ENCODE results near the gene FBXL16.

FBXL16 gene

DNA sequence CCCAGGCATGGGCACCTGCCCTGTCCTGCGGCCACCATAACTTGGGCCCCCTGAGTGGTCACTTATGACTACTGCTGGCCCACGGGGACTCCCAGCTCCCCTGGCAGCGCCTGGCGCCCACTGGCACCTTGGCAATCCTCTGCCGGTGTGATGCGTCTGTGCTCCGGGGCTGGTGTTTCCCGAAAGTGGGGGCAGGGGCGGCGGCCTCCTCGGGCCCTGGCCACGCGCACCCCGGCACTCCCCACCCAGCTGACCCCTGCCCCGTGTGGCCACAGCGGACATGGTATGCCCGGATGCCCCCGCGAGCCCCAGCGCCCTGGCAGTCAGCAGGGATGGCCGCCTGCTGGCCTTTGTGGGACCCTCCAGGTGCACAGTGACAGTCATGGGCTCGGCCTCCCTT is 48.1 kb downstream of the FBXL16 start:
- TF ChIP-seq POLR2A (IDR thresholded peaks at IDR 0.05; ENCODE audit: low read depth, low read length) (no peak), POLR2AphosphoS5 (IDR thresholded peaks at IDR 0.05; ENCODE audit: low read depth, low read length) (no peak), TAF1 (IDR thresholded peaks at IDR 0.05; ENCODE audit: borderline replicate concordance, low read depth, low read length) (no peak)
- no peak for DNase-seq (ENCODE audit: insufficient read length)
- no peak for FAIRE-seq

DNA sequence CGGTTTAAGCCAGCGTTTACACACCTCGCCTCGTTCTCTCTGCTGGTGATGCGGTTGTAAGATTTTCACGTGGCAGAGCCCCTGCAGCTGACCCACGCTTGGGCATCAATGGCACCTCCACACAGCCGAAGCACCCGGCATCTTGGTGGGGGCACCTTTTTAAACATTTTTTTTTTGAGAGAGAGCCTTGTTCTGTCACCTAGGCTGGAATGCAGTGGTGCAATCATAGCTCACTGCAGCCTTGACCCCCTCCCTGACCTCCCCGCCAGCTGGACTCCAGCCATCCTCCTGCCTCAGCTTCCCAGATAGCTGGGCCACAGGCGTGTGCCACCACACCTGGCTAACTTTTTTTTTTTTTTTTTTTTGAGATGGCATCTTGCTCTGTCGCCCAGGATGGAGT is 51.6 kb downstream of the FBXL16 start:
- no peak for TF ChIP-seq POLR2A (IDR thresholded peaks at IDR 0.05; ENCODE audit: low read depth, low read length)
- no peak for TF ChIP-seq TAF1 (IDR thresholded peaks at IDR 0.05; ENCODE audit: borderline replicate concordance, low read depth, low read length)
- no peak for TF ChIP-seq POLR2AphosphoS5 (IDR thresholded peaks at IDR 0.05; ENCODE audit: low read depth, low read length)
- DNase-seq (ENCODE audit: insufficient read length) = no peak
- FAIRE-seq = no peak

DNA sequence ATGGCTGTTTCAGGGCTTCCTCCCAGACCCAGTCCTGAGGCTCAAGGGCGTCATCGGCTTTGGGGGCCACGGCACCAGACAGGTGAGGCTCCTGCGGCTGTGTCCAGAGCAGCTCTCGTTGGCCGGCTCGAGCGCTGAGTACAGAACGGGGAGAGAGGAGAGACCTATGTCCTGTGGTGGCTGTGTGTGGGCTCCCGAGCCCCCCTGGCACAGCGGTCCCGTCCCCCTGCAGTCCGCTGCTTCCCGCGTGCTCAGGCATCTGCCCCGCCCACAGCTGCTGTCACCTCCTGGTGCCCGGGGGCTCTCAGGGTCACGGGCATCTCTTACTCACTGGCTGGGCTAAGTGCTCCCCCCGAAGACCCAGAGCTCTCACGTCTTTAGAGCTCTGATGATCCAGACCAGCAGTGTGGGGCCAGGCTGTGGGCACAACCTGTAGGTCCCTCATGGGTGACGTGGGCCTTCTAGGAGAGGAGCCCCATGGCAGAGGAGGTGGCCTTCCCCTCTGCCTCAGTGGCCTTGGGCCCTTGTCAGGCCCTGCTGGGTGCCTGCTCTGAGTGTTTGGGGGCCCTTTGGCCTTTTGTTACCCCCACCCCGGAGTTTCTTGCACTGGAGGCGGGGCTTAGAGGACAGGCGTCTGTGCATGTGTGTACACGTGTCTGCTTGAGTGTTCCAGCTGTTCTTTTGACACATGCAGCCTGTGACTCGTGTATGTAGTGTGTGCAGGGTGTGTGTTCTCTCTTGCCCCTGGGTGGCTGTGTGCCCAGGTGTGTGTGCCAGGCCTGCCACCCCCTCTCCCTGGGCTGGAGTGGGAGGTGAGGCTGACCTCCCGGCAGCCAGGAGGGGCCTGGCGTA is 52.9 kb downstream of the FBXL16 start:
- no peak for TF ChIP-seq TAF1 (IDR thresholded peaks at IDR 0.05; ENCODE audit: borderline replicate concordance, low read depth, low read length)
- TF ChIP-seq POLR2AphosphoS5 (IDR thresholded peaks at IDR 0.05; ENCODE audit: low read depth, low read length) = no peak
- TF ChIP-seq POLR2A (IDR thresholded peaks at IDR 0.05; ENCODE audit: low read depth, low read length) = no peak
- no peak for FAIRE-seq

DNA sequence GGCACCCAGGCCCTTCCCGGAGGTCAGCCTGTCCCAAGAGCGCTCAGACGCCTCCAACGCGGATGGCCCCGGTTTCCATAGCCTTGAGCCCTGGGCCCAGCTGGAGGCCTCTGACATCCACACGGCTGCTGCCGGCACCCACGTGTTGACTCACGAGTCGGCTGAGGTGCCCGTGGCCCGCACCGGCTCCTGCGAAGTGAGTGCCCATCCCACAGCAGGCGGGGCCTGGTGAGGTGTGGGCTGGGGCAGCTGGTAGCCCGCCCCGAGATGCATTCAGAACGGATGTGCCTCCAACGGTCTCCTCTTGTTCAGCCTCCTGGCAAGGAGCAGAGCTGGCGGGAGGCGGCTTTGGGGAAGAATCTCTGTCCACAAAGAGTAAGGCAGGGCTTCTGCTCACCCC is 53.8 kb downstream of the FBXL16 start:
- DNase-seq (ENCODE audit: insufficient read length) (no peak), FAIRE-seq (no peak)
- no peak for TF ChIP-seq POLR2AphosphoS5 (IDR thresholded peaks at IDR 0.05; ENCODE audit: low read depth, low read length)
- no peak for TF ChIP-seq TAF1 (IDR thresholded peaks at IDR 0.05; ENCODE audit: borderline replicate concordance, low read depth, low read length)
- no peak for TF ChIP-seq POLR2A (IDR thresholded peaks at IDR 0.05; ENCODE audit: low read depth, low read length)

More for the DNA sequence above, 52.9 kb downstream of the FBXL16 start:
- DNase-seq (ENCODE audit: insufficient read length) = no peak

DNA sequence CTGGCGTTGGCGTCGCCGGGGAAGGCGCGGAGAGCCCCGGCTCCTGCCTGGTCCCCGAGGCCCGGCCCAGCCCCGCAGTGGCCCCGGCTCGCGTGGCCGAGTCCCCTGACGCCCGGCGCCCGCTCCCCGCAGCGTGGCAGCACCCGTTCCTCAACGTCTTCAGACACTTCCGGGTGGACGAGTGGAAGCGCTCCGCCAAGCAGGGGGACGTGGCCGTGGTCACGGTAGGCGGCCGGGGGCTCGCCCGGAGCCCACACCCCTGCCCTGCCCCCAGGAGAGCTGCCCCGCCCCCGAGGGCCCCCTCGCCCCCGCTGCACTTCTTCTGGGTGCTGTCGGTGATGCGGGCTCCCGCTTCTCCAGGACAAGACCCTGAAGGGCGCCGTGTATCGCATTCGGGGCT is 56.0 kb downstream of the FBXL16 start:
- TF ChIP-seq POLR2A (IDR thresholded peaks at IDR 0.05; ENCODE audit: low read depth, low read length) = no peak
- peak; percentile 54 for FAIRE-seq
- peak; percentile 70 for DNase-seq (ENCODE audit: insufficient read length)

DNA sequence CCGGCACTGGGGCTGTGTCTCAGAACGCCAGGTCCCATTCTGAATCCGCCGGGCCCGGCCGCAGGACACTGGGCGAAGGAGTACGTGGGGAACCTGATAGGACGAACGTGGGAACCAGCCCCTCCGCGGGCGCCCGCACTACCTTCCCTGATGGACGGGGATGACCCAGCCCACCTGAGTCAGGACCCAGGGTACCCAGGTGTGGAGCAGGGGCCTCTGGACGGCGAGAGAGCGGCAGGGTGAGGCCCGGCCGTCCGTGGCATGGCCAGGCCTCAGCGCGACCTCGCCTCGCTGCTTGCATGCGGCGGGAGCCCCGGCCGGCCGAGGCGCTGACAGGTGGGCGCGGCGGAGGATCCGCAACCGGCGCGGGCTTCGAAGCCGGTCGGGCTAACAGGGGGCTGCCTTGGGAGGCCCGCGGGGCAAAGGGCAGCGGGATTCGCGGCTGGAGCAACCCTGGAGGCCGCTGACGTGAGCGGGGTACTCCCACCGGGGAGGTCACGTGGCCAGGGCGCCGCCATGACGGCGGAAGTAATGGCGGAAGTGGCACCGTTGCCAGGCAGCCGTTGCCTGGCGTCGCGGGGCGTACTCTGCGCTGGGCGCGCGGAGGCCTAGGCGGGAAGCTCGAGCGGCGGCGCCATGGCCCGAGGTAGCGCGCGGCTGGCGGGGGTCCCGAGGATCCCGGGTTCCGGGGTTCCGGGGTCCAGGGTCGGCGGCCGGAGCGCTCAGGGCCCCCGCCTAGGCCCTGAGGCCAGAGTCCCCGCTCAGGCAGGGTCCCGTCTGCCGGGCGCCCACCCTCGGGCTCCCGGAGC is 56.6 kb downstream of the FBXL16 start, which contains the start of gene WDR90:
TSS of gene WDR90 (plus strand) at position 585 of the 809 bp plus-strand sequence. CDS start at position 637, 52 bp downstream.
- peak; percentile 99 for FAIRE-seq
- DNase-seq (ENCODE audit: insufficient read length) = peak; percentile 100
- peak; percentile 17; the same call in 1 of the 2 replicates for TF ChIP-seq TAF1 (IDR thresholded peaks at IDR 0.05; ENCODE audit: borderline replicate concordance, low read depth, low read length)
- peak; percentile 36; the same call in 1 of the 2 replicates for TF ChIP-seq POLR2A (IDR thresholded peaks at IDR 0.05; ENCODE audit: low read depth, low read length)
- peak; percentile 43 for TF ChIP-seq POLR2AphosphoS5 (IDR thresholded peaks at IDR 0.05; ENCODE audit: low read depth, low read length)

DNA sequence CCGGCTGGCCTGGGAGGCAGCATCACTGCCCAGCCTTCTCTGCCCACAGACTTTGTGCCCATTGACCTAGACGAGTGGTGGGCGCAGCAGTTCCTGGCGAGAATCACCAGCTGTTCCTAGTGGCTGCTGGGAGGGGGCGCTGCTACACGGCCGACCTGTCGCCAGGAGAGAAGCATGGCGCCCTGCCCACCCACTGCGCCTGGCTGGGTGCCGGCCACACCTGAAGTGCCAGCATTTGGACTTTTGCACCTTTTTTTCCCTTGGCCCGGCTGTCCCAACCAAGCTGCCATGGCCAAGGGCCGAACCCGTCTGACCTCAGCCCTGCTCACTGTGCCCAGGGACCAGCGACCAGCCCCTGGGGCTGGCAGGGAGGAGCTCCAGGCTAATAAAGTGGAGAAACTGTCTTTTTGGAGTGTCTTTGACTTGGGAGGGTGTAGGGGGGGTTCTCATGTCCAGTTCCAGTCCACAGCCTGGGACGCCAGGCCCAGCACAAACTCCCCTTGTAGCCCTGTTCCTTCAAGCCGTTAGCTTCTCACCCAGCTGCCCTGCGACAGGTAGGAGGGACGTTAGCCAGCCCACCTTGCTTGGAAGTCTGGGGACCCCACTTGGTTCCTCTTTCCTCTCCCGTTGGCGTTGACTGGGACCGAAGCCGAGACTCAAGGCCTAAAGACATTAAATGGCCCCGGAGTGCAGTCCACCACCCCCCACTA is 57.4 kb downstream of the FBXL16 start:
- DNase-seq (ENCODE audit: insufficient read length) = peak; percentile 78
- peak; percentile 97 for FAIRE-seq
- TF ChIP-seq POLR2A (IDR thresholded peaks at IDR 0.05; ENCODE audit: low read depth, low read length) (peak; percentile 0; the same call in 1 of the 2 replicates), POLR2AphosphoS5 (IDR thresholded peaks at IDR 0.05; ENCODE audit: low read depth, low read length) (no peak), TAF1 (IDR thresholded peaks at IDR 0.05; ENCODE audit: borderline replicate concordance, low read depth, low read length) (no peak)

DNA sequence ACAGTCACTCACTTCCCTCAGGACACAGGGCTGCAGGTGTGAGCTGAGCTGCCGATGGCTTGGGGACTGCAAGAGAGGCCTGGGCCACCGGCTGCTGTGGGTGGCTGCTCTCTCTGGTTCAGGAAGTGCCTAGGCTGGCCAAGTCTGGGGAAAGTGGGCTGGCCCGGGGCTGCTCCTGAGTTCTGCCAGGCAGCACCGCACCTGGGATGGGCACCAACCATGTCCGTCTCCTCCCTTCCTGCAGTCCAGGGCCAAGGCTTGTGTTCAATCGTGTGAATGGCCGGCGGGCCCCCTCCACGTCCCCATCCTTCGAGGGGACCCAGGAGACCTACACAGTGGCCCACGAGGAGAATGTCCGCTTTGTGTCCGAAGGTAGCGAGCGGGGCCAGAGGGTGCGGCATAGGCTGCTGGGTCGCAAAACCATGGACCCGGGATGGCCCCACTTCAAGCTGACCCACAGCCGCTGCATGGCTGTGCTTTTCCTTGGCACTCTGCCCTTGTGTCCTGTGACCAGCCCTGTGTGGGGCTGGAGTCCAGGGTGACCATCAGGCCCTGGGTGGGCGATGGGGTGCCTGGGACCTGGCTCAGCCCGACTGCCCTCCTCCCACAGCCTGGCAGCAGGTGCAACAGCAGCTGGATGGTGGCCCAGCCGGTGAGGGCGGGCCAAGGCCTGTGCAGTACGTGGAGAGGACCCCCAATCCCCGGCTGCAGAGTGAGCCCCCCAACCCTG is 58.3 kb downstream of the FBXL16 start:
- no peak for FAIRE-seq
- DNase-seq (ENCODE audit: insufficient read length) = no peak
- TF ChIP-seq POLR2A (IDR thresholded peaks at IDR 0.05; ENCODE audit: low read depth, low read length) (no peak), POLR2AphosphoS5 (IDR thresholded peaks at IDR 0.05; ENCODE audit: low read depth, low read length) (no peak; the same call in 1 of the 2 replicates), TAF1 (IDR thresholded peaks at IDR 0.05; ENCODE audit: borderline replicate concordance, low read depth, low read length) (no peak)

DNA sequence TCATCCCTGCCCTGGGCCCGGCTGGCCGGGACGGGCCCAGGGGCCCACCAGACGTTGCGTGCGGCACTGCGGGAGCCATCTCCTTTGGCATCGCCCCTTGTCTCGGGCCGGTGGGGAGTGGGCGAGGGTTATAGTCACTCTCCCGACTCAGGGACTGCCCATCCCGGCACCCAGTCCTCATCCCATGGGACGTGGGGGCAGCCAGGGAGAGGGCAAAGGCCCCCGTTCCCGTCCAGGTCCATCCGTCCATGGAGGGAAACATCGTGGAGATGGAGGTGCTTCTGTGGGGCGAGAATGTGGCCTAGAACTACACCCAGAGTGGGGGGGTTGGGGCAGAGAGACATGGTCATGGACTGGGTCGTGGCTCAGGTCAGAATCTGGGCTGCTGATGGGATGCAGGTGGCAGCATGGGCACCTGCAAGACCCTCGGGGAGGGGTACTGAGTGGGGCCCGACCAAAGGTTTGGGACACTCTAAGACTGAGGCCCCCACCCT is 58.9 kb downstream of the FBXL16 start:
- DNase-seq (ENCODE audit: insufficient read length) (no peak), FAIRE-seq (no peak)
- TF ChIP-seq POLR2A (IDR thresholded peaks at IDR 0.05; ENCODE audit: low read depth, low read length) (no peak), POLR2AphosphoS5 (IDR thresholded peaks at IDR 0.05; ENCODE audit: low read depth, low read length) (no peak), TAF1 (IDR thresholded peaks at IDR 0.05; ENCODE audit: borderline replicate concordance, low read depth, low read length) (no peak)

DNA sequence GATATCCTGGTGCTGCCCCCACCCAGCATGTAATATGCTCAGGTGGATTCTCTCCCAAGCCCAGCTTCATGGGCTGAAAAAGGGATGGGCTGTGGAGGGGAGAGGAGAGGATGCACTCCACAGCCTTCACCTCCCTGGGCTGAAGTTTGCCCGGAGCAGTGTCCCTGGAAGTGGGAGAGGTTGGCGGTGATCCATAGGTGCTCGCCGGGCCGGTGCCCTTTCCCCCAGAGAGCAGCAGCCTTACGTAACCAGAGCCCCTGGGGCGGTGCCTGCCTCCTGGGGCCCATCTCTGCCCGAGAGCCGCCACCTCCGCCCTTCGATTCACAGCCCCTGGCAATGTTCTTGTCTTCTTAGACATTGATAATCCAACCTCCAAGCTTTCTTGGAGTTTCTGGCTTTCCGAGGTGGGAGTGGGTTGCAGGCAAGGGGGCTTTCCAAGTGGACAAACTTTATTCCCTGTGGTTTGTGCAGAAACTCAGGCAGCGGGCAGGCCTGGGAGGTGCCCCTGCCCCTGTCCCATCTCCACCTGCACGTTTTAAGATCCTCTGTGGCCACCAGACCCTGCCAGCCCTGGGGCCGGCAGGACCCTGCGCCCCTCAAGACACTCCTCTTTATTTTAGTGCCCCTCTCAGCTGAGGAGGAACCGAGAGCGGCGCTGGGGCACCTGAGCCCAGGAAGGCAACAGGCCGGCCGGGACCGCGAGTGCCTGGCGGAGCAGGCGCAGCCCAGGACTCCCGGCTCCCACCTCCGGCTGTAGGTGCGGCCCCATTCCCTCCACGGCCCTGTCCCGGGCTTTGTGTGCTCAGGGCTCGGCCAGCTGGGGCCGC is 59.5 kb downstream of the FBXL16 start:
- DNase-seq (ENCODE audit: insufficient read length) (no peak), FAIRE-seq (no peak)
- TF ChIP-seq POLR2AphosphoS5 (IDR thresholded peaks at IDR 0.05; ENCODE audit: low read depth, low read length) (no peak), POLR2A (IDR thresholded peaks at IDR 0.05; ENCODE audit: low read depth, low read length) (no peak), TAF1 (IDR thresholded peaks at IDR 0.05; ENCODE audit: borderline replicate concordance, low read depth, low read length) (no peak)
